ENCODE data around the gene OR52K2.

- no peak for TF ChIP-seq POLR2A (IDR thresholded peaks at IDR 0.05; ENCODE audit: low read depth, low read length)
- no peak for TF ChIP-seq POLR2AphosphoS5 (IDR thresholded peaks at IDR 0.05; ENCODE audit: low read depth, low read length)
- no peak for TF ChIP-seq TAF1 (IDR thresholded peaks at IDR 0.05; ENCODE audit: low read depth, low read length)
These were observed 4.0 kb downstream of the OR52K2 start for GRCh38 chr11:4453118-4453517.
